NB4 (cell line): Measurements from ENCODE around the gene DNAJC12.

Experiments
- DNase-seq: peaks from one replicate; pipeline ENCODE4 v3.0.0; 2010; ENCODE audit warnings: low read depth
- H3K4me3 ChIP-seq: one replicate; pipeline ENCODE4 v1.5.1; 2011; ENCODE audit warnings: mild to moderate bottlenecking, low read depth, low read length, moderate library complexity
- CTCF ChIP-seq: IDR thresholded peaks from one replicate; pipeline ENCODE4 v1.5.1; 2012; ENCODE audit warnings: low read depth, low read length
- MAX ChIP-seq: IDR thresholded peaks from 2 replicates; pipeline ENCODE4 v1.6.1; 2011; ENCODE audit warnings: low read depth, low read length
- MYC ChIP-seq: IDR thresholded peaks from 2 replicates; pipeline ENCODE4 v1.6.1; 2011; ENCODE audit warnings: low read depth, low read length
- POLR2A ChIP-seq: IDR thresholded peaks from 2 replicates; pipeline ENCODE4 v1.6.1; 2011; ENCODE audit warnings: mild to moderate bottlenecking; ENCODE audit not compliant: insufficient read length; ENCODE audit errors: extremely low read depth

Gene DNAJC12

GRCh38 chr10:67772894-67773511 lies 65.0 kb downstream of the DNAJC12 start:
- DNase-seq: peak; percentile 87
- no peak overlapping the region for H3K4me3 ChIP-seq
- TF ChIP-seq CTCF (no peak), POLR2A (no peak), MYC (peak; percentile 67), MAX (peak; percentile 82)

- DNase-seq: no peak
- no peak overlapping the region for H3K4me3 ChIP-seq
- no peak for TF ChIP-seq MAX
- TF ChIP-seq POLR2A: no peak
- TF ChIP-seq MYC: no peak
- TF ChIP-seq CTCF: no peak
These were observed 65.8 kb downstream of the DNAJC12 start for GRCh38 chr10:67772151-67772550.

GRCh38 chr10:67771200-67771599 lies 66.8 kb downstream of the DNAJC12 start:
- no peak for DNase-seq
- TF ChIP-seq MAX (no peak), POLR2A (no peak), MYC (no peak), CTCF (no peak)

GRCh38 chr10:67770537-67770936 lies 67.5 kb downstream of the DNAJC12 start:
- TF ChIP-seq POLR2A: no peak
- no peak for DNase-seq
- H3K4me3 ChIP-seq: no peak overlapping the region

More at GRCh38 chr10:67771200-67771599, 66.8 kb downstream of the DNAJC12 start:
- H3K4me3 ChIP-seq: no peak overlapping the region

GRCh38 chr10:67767244-67767643 lies 70.7 kb downstream of the DNAJC12 start:
- DNase-seq: no peak
- TF ChIP-seq MYC (no peak), MAX (no peak), POLR2A (no peak), CTCF (no peak)
- no peak overlapping the region for H3K4me3 ChIP-seq

- peak overlapping the region; percentile 89 for H3K4me3 ChIP-seq
- TF ChIP-seq POLR2A: no peak
- peak; percentile 68 for TF ChIP-seq MYC
- no peak for TF ChIP-seq CTCF
- TF ChIP-seq MAX: peak; percentile 84
- peak; percentile 97 for DNase-seq
These were observed 73.8 kb downstream of the DNAJC12 start for GRCh38 chr10:67764012-67764822.
